ENCODE data around the gene RFX4. TPM values are rescaled to one million over a fixed set of nuclear protein-coding genes. Genes with fewer than 3 reads are reported as not detected.

The RFX4 gene
- total RNA-seq, 1 experiment from 2014 or later = not detected

DNA sequence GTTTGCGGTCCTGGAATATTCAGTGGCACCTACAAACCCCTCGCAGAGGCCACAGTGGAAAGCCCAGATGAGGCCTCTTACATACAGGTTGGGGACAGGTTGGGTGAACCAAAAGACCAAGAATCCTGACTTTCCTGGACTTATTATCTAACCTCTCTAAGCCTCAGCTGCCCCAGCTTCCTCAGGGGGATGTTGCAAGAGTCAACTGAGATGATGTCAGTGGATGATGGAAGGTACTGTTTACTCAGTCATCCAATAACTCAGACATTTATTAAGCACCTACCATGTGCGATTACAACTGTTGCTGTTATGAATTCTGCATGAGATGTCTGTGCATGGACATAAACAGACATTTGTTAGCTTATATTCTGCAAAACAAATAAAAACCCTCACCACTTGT lies 72.8 kb downstream of the RFX4 start:
- TF ChIP-seq, protein P1, sequence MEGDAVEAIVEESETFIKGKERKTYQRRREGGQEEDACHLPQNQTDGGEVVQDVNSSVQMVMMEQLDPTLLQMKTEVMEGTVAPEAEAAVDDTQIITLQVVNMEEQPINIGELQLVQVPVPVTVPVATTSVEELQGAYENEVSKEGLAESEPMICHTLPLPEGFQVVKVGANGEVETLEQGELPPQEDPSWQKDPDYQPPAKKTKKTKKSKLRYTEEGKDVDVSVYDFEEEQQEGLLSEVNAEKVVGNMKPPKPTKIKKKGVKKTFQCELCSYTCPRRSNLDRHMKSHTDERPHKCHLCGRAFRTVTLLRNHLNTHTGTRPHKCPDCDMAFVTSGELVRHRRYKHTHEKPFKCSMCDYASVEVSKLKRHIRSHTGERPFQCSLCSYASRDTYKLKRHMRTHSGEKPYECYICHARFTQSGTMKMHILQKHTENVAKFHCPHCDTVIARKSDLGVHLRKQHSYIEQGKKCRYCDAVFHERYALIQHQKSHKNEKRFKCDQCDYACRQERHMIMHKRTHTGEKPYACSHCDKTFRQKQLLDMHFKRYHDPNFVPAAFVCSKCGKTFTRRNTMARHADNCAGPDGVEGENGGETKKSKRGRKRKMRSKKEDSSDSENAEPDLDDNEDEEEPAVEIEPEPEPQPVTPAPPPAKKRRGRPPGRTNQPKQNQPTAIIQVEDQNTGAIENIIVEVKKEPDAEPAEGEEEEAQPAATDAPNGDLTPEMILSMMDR (IDR thresholded peaks at IDR 0.05; ENCODE audit: unreplicated experiment) = no peak
- no peak for DNase-seq
- BruUV-seq (replicated peaks) = no TSS peak

DNA sequence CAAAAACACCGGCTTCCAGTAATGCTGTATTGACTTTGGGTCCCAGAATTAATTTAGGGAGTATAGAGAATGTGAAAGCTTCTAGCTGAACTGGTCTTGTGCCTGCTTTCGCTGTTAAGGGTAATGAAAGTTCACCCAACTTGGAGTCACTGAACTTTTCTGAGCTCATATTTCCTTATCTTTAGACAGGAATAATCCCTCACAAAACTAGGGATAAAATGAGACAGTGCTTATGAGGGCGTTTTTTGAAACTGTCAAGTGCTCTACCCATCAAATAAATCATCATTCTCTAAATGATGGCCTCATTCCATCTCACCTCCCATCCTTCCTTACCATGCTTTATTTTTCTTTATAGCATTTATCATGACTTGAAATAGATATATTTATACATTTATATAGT lies 74.7 kb downstream of the RFX4 start:
- Mint-ChIP-seq H3K27me3 (ENCODE audit: unreplicated experiment) (no peaks in the 10 kb centered on the region), H3K27ac (ENCODE audit: unreplicated experiment) (no peak overlapping the region), H3K4me3 (ENCODE audit: low read depth, unreplicated experiment) (no peak overlapping the region), H3K36me3 (ENCODE audit: insufficient read depth, unreplicated experiment) (no peaks in the 10 kb centered on the region), H3K4me1 (ENCODE audit: low read depth, unreplicated experiment) (peaks cover 18% of the 10 kb centered on the region), H3K9me3 (ENCODE audit: low read depth, unreplicated experiment) (peaks cover 7% of the 10 kb centered on the region)
- BruUV-seq (replicated peaks) = no TSS peak
- TF ChIP-seq, protein P1 (IDR thresholded peaks at IDR 0.05; ENCODE audit: unreplicated experiment) = no peak
- no peak for DNase-seq
- intact Hi-C loops (cut with micrococcal nuclease; ENCODE audit: unreplicated experiment) = no loop called here
- CTCF ChIA-PET = no interaction called here

More for the DNA sequence above, 72.8 kb downstream of the RFX4 start:
- Mint-ChIP-seq H3K27ac (ENCODE audit: unreplicated experiment) (no peak overlapping the region), H3K4me3 (ENCODE audit: low read depth, unreplicated experiment) (no peak overlapping the region), H3K9me3 (ENCODE audit: low read depth, unreplicated experiment) (no peaks in the 10 kb centered on the region), H3K4me1 (ENCODE audit: low read depth, unreplicated experiment) (peaks cover 18% of the 10 kb centered on the region), H3K36me3 (ENCODE audit: insufficient read depth, unreplicated experiment) (no peaks in the 10 kb centered on the region), H3K27me3 (ENCODE audit: unreplicated experiment) (no peaks in the 10 kb centered on the region)
- CTCF ChIA-PET = interaction anchor here (0.6 kb wide), 1 partner anchor 10 kb away, joined by 5 read pairs; no protein-coding TSS in a partner anchor
- intact Hi-C loops (cut with micrococcal nuclease; ENCODE audit: unreplicated experiment) = no loop called here

DNA sequence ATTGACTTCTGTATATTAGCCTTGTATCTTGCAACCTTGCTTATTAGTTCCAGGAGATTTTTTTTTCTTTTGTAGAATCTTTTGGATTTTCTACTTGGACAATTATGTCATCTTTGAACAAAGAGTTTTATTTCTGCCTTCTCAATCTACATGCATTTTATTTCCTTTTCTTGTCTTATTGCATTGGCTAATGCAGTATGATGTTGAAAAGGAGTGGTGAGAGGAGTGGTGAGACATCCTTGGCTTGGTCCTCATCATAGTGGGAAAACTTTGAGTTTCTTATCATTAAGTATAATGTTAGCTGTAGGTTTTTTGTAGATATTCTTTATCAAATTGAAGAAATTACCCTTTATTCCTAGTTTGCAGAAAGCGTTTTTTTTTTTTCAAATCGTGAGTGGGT lies 80.6 kb downstream of the RFX4 start:
- Mint-ChIP-seq H3K4me1 (ENCODE audit: low read depth, unreplicated experiment) (no peaks in the 10 kb centered on the region), H3K9me3 (ENCODE audit: low read depth, unreplicated experiment) (peaks cover 13% of the 10 kb centered on the region), H3K4me3 (ENCODE audit: low read depth, unreplicated experiment) (no peak overlapping the region), H3K27ac (ENCODE audit: unreplicated experiment) (no peak overlapping the region), H3K36me3 (ENCODE audit: insufficient read depth, unreplicated experiment) (no peaks in the 10 kb centered on the region), H3K27me3 (ENCODE audit: unreplicated experiment) (no peaks in the 10 kb centered on the region)
- intact Hi-C loops (cut with micrococcal nuclease; ENCODE audit: unreplicated experiment) = no loop called here
- BruUV-seq (replicated peaks) = no TSS peak
- TF ChIP-seq, protein P1 (IDR thresholded peaks at IDR 0.05; ENCODE audit: unreplicated experiment) = no peak
- no peak for DNase-seq
- CTCF ChIA-PET = no interaction called here

DNA sequence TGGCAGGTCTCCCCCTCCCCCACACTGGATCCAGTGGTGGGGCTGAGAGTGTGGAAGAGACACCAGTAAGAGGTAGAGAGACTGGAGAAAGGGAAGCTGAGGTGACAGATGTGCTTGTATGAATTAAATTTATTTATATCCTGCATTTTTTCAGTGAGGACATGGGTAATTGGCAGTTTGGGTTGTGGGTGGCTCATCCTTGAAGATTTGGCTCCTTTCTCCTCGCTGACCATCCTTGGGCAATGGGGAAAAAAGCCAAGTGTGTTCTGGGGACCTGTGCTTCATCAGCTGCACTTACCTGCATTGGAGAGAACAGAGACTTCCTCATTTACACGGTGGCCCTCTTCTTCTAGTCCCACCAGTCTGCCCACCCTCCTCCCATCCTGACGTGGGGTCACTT lies 86.4 kb downstream of the RFX4 start:
- no peak overlapping the region for H3K27ac Mint-ChIP-seq (ENCODE audit: unreplicated experiment)
- TF ChIP-seq, protein P1 (IDR thresholded peaks at IDR 0.05; ENCODE audit: unreplicated experiment) = no peak
- no peaks in the 10 kb centered on the region for H3K4me1 Mint-ChIP-seq (ENCODE audit: low read depth, unreplicated experiment)
- intact Hi-C loops (cut with micrococcal nuclease; ENCODE audit: unreplicated experiment) = no loop called here
- no peak overlapping the region for H3K4me3 Mint-ChIP-seq (ENCODE audit: low read depth, unreplicated experiment)
- no TSS peak for BruUV-seq (replicated peaks)
- H3K36me3 Mint-ChIP-seq (ENCODE audit: insufficient read depth, unreplicated experiment) = no peaks in the 10 kb centered on the region
- no peak for DNase-seq
- peaks cover 4% of the 10 kb centered on the region for H3K9me3 Mint-ChIP-seq (ENCODE audit: low read depth, unreplicated experiment)
- no peaks in the 10 kb centered on the region for H3K27me3 Mint-ChIP-seq (ENCODE audit: unreplicated experiment)
- CTCF ChIA-PET = no interaction called here

Measured in Calu3 (cell line).